Limb (tissue), 2 donors: ENCODE data around the gene HHAT.

Source experiments
- DNase-seq, 2 donors: peaks; one replicate each; pipeline ENCODE4 v3.0.0-alpha.2; 2016; ENCODE audit errors: extremely low spot score in 2 of 2

HHAT gene

DNA sequence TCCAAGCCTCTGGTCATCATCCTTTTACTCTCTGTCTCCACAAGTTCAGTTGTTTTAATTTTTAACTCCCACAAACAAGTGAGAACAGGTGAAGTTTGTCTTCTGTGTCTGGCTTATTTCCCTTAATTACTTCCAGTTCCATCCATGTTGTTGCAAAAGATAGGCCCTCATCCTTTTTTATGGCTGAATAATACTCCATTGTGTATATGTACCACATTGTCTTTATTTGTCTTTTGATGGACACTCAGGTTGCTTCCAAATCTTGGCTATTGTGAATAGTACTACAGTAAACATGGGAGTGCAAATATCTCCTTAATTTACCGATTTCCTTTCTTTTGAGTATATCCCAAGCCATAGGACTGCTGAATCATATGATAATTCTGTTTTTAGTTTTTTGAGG, 262.5 kb downstream of the HHAT start:
- DNase-seq: no peak

DNA sequence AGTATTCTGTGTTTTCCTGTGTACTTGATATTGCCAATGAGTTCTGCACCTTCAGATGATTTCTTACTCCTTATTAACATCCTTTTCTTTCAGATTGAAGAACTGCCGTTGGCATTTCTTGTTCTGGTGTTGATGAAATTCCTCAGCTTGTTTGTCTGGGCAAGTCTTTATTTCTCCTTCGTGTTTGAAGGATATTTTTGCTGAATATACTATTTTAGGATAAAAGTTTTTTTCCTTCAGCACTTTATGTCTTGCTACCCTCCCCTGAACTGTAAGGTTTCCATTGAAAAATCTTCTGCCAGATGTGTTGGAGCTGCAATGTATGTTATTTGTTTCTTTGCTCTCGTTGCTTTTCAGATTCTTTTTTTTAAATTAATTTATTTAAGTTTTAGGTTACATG, 265.9 kb downstream of the HHAT start:
- DNase-seq: no peak

DNA sequence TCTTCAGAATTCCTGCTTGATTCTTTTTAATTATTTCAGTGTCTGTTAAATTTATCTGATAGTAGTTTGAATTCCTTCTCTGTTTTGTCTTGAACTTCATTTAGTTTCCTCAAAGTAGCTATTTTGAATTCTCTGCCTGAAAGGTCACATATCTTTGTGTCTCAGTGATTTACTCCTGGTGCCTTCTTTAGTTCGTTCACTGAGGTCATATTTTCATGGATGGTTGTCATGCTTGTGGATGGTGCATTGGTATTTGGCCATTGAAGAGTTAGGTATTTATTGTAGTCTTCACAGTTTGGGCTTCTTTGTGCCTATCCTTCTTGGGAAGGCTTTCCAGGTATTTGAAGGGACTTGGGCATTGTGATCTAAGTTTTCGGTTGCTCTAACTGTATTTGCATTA, 267.9 kb downstream of the HHAT start:
- DNase-seq: no peak

GRCh38 chr1:210597555-210598134, 268.9 kb downstream of the HHAT start:
- no peak for DNase-seq

DNA sequence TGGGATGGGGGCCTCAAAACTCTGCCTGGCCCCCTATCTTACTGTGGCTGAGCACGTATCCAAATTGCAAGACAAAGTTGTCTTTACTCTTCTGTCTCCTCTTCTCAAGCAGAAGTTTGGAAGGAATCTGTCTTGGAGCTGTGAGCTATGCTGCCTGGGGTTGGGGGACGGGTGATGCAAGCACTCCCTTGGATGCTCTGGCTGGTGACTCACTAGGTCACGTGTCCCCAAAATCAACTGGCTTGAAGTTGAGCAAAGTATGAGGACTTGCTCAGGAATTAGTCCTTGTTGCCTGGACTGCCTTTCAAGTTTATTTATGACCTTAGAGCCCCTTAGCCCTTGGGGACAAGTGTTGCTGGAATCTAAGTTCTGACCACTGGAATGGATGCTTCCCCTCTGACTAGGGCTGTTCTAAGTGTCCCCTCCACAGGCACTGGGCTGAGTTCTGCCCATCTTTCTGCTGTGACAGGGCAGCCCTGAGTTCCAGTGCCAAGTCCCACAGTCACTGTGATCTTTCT, 269.5 kb downstream of the HHAT start:
- DNase-seq: no peak

DNA sequence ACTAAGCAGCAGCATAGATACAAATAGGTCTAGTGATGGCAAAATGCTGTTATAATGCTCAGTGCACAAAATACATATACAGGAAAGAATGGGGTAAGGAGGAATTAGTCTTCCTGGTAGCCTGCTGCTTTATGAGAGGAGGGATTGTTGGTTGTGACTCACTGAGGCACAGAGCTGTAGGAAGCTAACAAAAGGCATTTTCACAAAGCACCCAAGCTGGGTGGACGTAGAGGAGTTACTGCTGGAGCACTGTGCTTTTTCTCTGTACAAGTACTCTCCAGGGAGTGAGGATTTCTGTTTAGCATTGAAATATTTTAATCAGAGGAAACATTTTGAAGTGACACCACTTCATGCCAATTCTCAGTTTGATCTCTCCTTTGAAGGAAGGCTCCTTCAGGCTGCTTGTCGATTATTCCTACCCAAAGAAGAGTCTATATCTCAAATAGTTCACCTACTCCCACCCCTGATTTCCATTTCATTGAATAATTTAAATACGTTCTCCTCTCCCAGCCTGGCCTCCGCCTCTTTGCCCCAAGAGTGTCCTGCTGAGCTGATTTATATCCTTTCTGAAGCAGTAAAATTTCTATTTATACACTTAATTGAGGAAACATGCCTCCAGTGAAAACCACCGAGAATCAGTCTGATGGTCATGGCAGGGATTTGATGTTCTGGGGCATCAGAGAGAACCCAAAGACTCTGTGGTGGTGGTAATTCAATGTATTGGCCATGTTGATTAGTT, 271.9 kb downstream of the HHAT start:
- DNase-seq: no peak

GRCh38 chr1:210603123-210603522, 274.4 kb downstream of the HHAT start:
- DNase-seq: no peak

DNA sequence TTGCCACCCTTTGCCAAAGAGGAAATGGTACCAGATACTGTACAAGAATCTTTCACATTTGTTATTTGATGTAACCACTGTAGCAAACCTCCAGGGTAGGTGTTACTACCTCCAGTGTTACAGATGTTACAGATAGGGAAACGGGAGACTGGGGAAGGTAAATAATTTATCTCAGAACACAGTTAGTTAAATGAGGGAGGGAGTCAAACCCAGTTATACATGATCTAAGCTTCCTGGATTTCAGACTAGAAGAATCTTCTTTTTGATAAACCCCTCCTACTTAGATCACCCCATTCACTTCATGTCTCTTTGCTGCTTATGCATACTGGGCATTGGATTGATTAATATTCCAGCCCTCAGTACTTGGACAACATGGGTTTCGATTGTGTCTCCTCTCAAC, 276.4 kb downstream of the HHAT start:
- DNase-seq: no peak

DNA sequence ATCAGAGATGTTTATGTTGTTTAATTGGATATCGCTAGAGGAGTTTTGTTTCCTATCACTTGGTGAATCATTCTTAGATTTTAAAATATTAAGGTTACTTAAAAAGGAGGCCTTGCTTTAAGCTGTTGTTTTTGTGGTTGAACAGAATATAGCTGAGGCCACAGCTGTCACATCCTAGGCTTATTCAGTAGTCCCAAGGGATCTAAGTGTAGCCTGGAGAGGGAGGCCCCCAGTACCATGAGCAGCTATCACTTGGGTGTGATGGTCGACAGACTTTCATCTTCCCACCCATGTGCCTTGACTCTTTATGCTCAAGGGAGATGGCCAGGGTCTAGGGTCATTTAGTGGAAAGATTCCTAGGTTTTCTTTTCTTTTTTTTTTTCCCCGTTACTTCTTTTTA, 278.7 kb downstream of the HHAT start:
- DNase-seq: no peak

- DNase-seq: no peak
Measured at GRCh38 chr1:210608767-210609166, 280.1 kb downstream of the HHAT start.

DNA sequence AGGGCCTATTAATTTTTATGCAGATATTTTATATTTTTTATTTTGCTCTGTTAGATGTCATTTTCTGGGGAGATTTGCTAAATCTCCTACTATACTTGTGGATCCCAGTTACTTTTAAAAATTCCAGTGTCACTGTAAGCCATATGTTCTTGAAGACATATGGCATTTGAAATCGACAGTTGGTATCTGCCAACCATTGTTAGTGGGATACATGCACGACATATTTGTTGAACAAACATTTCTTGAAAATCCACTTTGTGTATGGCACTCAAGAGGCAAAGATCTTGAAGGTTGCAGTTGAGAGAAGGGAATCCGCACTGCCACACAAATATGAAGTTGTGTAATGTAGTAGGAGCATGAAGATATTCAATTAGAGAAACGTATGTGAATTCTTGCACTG, 287.7 kb downstream of the HHAT start:
- DNase-seq: no peak

- no peak for DNase-seq
Measured at GRCh38 chr1:210617293-210617692, 288.6 kb downstream of the HHAT start.

- DNase-seq: no peak
Measured at GRCh38 chr1:210618369-210618768, 289.7 kb downstream of the HHAT start.

DNA sequence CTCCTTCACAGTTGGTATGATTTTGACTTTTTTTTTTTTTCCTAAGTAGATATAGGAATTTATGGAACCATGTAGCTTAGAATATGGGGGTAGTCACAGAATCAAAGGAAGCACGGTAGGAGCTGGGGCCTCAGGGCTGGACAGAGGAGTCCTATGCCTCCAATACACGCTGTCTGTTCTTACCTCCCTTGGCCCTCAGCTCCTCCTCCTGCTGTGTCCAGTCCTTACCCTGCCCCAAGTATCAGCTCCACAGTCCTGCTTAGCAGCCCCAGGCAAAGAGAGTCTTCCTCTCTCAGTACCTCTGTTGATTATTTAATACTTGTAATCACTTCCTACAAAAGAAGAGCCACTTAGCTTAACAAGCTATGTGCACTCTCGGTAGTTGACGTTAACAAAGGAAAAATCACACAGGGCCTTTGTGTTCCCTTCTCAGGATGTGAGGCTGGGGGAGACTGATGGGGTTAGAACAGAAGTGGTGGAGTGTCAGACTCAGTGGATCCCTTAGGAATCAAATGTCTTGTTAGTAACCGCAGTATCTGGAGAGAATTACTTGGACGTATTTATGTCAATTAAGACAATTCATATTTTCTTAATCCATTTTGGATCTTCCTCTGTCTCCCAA, 292.3 kb downstream of the HHAT start:
- no peak for DNase-seq

GRCh38 chr1:210621712-210622111, 293.0 kb downstream of the HHAT start:
- no peak for DNase-seq

GRCh38 chr1:210624722-210625121, 296.0 kb downstream of the HHAT start:
- DNase-seq: peak in 1 of 2 donors; percentile 52

GRCh38 chr1:210625715-210626114, 297.0 kb downstream of the HHAT start:
- no peak for DNase-seq

DNA sequence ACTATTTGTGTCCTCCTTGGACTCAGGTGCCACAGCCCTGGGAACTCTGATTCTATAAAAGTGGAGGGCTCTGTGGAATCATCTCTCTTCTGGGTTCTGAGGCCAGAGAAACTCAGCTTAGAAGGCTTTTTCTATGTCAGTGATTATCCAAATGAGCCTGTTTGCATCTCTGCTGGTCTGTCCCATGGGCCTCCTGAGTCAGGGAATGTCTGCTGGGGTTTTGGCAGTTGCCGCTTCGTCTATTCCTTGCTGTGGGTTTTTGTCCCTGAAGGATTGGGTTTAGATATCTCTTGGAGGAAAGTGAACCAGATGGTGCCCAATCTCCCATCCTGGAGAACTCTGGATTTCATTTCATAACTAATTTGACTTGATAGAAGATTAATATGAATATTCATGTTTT, 297.6 kb downstream of the HHAT start:
- no peak for DNase-seq

DNA sequence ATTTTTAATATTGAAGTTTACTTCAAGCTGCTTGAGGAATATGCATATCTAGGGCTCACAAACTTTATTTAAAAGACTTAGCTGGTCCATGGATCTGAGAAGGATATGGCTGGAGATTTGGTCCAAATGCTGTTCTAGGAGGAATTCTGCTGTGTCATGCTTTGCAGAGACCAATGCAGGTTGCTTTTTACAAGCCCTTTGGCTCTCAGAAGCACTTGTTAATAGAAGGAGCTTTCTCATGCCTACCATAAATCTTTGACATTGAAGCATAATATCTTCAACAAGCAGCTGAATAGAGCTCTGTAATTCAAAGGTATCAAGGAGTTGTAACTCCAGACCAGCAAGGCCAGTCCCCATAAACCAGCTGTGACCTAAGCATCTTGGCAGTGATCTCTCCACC, 299.1 kb downstream of the HHAT start:
- no peak for DNase-seq

DNA sequence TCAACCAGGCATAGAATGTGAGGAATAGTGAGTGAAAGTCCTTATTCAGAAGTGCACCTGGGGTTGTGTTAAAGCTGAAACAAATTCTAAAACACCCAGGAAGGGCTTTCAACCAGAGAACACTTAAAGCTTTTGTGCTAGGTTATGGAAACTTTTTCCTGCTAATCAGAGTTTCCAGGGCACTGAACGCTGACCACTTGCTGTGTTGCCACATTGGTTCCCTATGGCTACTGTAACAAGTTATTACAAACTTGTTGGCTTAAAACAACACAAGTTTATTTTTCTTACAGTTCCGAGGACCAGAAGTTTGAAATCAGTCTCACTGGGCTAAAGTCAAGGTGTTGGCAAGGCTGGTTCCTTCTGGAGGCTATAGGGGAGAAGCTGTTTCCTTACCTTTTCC, 300.6 kb downstream of the HHAT start:
- no peak for DNase-seq

- no peak for DNase-seq
Measured at GRCh38 chr1:210631399-210631798, 302.7 kb downstream of the HHAT start.

DNA sequence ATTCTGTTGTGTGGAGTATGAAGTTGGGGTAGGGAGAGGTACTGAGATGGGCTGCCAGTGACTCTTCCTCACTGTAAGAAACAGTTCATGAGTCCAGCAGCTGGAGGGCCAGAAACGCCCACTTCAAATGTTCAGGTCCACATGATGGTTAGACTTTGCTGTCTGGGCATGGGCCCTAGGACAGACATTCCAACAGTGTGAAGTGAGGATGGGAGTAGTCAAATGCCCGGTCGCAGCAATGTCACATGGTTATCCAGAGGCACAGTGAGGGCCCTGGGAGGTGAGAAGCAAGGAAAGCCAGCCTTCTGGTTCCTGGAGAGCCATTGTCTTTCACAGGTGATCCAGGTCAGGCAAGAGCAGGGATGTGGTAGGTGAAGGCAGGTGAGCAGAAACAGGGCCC, 304.4 kb downstream of the HHAT start:
- no peak for DNase-seq

DNA sequence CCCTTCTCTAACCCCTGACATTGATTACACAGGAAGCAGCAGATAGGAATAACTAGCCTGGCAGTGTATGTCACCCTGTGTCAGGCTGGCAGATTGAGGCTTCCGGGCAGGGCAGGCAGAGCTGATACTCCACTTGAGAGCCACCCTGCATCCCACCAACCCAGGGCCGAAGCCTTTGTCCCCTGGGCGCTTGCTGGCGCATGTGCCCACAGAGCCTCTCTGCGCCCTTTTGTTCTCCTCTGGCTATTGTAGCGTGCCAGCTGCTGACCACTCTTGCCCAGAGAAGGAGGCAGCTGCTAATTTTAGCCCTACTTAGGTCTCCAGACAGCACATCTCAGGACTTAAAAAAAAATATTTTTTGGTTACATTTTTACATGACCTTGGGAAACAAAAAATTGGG, 304.9 kb downstream of the HHAT start:
- no peak for DNase-seq
